GM19452 (cell line): ENCODE data around the gene IKZF2.

Experiments
- ATAC-seq: cut with Tn5 transposase; IDR thresholded peaks from one replicate; pipeline ENCODE4 v1.9.1; 2021; ENCODE audit not compliant: unreplicated experiment

Gene IKZF2

DNA sequence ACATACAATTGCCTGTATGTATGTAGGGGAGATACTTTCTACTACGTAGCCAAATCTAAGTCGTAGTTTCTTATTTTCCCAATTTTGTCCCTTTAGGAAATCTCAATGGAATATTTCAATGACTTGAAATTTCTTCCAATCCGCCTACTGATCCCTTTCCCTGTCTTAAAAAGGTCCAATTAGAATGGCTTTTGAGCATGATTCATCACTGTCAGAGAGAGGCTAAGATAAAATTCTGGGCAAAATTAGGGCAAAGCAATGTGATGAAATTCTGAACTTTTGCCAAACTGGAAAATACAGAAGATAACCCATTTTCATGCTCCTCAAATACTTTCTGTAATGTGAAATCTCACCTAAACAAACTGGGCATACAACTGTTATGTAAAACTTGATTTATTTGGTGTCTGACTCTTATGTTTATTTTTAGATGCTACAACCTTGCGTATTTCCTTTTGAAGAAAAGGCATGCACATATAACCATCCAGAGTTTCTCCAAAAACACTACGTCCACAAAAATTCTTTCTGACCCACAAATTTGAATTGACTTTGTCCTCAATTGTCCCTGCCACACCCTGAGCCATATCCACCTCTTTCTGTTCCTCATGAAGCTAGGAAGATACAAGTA, 147.1 kb downstream of the IKZF2 start:
- ATAC-seq: no peak

DNA sequence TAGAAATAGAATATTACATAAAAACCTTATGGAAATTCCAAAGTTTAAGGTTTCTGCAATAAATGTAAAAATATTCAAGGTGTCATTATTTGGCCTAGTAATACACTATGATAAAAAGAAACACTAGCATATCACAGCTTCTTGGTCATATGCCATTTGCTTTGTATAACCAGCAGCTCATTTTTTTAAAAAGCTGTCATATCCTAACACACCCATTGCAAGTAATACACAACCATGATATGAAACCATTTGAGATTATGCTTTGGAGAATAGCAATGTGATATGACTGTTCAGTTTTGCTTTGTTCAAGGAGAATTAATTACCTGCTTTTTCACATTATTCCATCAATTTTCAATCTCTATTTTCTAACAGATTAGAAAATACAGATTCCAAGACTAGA, 149.0 kb downstream of the IKZF2 start:
- ATAC-seq: no peak

DNA sequence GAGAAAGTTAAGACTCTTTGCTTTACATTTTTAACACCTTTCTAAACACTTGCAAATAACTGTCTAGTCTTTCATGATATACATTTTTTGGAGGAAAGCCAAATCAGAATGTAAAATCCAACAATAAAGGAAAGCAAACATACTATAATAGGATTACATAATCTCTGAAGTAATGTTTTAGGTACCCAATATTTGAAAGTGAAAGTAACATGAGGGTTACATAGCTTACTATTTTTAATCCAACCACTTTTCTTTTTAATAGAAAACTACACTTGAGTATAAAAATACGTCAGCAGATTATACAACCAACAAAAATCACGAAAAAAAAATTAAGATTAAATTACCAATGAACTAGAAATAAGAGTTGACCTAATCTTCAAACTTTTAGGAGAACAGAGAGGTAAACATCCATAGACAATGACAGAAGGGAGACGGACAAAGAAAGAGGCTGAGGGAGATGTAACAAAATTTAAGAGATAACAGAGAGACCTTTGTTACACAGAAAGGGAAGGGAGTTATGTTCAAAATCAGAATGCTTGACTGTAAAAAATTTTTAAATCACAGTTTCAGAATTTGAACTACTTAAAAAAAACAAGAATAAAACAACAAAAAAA, 150.0 kb downstream of the IKZF2 start:
- ATAC-seq: no peak

DNA sequence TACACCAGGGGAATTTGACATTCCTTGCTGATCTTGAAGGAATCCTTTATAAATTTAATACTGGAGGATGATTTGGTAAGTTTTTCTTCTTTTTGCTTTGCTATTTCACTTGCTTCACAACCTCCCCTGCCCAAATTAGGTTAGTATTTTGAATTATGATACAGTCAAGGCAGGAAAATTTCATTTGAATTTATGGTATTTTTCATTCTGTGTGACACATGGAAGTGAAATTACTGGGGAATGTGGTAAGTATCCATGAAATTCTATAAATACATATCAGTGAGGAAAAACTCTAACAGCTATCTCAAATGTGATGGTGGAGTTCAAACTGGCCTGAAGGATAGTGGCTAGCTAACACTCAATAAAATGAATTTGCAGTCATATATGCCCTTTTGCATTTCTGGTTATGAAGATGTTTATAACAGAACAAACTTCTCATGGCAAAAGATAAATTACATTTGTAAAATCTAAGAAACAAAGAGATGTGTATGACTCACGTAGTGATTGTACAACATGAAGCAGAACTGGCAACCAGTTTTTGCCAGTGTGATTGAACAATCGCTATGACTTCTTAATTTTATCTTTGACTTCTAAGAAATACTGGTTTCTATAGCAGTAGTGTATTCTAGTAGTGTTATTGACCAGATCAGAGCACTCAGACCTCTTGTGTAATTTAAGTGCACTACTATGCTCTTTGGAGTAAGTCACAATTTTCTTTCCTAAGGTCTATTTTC, 152.6 kb downstream of the IKZF2 start:
- ATAC-seq: no peak

DNA sequence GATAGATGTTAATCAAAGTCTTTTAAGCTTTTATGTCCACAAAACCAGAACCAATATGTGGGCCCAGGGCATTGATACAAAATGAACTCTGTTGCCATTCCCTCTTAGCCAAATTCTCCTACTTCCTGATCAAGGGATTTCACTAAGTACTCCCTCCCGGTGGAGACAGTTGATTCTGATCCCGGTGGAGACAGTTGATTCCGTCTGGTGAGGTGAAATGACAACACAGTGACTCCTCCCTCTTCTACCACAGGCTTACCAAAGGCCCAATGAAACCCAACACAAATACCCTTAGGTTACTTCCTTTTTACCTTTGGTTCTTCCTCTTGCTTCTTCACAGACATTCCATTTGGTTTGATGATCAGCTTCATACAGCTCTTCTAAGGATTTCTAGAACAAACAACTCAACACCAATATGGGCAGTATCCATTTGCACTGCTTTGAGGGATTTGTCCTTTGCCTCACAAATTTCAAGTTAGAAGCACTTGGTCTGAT, 153.8 kb downstream of the IKZF2 start:
- no peak for ATAC-seq

DNA sequence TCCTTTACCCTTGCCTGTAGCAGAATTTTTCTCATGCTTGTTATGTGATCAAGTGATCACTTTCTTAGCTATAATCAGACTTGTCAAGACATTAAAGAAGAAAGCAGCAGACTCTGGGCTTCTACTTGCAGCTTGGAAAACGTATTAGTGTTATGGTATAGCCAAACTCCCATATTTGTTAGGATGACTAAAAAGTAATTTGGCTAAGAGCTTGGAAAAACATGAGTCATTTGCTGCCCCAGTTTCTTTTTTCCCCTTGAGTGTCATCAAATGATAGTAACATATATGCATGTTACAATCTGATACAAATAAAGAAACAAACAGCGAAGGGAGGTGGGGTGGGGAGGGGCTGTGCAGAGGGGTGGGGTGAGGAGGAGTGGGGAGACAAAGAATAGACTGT, 155.5 kb downstream of the IKZF2 start:
- no peak for ATAC-seq

DNA sequence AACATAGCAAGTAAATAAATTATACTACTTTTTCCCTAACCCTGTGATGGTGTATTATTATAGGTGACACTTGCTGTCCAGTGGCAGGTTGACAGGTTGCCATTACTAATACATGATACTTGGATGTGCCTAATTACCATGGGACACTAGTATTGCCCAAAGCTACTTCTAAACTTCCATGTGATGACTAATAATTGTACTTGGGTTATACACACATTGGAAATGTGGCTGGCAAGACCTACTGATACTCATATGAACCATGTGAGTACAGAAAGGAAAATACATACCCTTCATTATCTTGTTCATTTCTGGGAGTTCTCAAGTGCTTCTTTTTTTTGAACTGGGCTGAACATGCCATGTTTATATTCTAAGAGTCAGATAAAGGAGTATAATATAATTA, 156.4 kb downstream of the IKZF2 start:
- no peak for ATAC-seq

DNA sequence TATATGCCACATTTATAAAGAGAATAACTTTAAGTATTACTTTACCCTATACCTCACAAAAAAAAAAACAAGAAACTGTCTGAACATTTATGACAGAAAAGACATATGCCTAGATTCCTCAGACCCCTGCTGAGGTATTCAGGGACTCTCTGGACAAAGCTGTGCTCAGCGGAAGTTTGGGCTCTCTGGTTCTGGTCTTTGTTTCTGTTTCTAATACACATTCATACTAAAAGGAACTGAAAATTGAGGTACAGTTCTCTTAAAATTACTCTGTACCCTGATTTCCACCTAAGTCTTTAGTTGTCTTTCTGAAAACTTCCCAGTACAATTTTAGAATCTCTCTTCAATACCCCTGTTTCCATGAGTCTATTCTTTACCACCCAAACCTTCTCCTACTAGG, 160.3 kb downstream of the IKZF2 start:
- peak; percentile 90 for ATAC-seq

DNA sequence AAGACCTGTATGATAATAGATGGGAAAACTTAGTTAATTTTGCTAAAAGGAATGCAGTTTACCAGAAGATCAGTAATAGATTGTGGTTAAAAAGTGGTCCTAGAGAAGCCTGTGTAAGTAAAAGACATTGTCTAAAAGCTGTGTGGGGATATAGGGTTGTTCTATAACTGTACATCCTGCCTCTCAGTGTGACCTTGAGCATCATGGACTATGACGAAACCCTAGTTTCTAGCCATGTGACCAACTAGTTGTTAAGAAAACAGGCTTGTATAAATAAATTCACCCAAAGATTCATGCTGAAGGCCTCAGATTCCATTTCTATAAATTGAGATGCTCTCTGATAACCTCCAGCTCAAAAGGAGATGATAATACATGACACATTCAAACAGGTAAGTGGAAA, 160.7 kb downstream of the IKZF2 start:
- ATAC-seq: peak; percentile 88

DNA sequence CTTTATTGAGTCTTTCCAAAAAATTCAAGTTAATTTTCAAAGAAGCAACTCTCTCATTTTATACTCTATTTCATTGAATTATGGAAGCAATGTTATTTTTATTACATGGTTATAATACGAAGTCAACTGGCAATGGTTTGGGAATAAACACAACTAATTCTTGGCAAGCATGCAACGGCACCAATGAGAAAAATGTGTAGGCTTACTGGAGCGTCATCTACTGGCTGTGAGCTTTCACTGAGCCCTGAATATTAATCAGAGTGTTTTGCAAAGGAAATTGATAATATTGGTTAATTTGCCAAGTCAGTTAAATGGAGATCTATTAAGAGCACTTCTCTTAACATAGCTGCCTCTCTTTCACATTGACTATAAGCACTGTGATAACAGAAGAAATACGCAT, 163.9 kb downstream of the IKZF2 start:
- ATAC-seq: no peak

DNA sequence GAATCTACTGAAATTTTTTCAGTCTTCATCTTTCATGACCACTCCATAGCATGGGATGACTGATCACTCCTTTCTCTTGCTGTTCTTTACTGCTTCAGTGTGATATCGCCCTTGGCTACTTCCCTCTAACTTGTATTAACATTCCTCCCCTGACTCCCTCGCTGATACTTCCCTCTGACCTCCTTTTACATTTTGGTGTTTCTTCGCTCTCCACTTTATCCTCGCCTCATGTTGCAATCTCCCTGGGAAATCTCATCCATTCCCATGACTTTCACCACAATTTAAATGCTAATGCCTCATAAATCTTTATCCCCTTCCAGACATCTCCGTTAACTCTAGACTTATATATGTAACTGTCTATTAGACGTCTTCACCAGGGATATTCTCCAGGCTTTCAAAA, 167.3 kb downstream of the IKZF2 start:
- ATAC-seq: no peak

DNA sequence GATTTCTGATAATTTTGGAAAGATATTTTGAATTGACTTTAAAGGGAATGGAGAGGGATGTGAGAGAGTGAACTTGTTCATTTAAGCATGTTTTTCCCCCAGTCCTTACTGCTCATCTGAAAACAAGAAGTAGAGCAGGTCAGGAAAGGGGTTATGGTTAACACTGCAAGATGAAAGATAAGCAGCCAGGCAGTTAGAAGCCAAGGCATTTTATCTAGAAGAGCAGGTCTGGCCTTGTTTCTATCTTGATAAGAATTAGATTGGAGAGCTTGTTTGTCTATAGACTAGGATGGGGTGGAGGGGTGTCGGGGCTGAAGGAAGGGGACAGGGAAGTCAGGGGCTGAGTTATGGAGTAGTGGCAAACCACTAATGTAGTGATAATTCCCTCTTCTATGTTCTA, 171.6 kb downstream of the IKZF2 start:
- no peak for ATAC-seq

DNA sequence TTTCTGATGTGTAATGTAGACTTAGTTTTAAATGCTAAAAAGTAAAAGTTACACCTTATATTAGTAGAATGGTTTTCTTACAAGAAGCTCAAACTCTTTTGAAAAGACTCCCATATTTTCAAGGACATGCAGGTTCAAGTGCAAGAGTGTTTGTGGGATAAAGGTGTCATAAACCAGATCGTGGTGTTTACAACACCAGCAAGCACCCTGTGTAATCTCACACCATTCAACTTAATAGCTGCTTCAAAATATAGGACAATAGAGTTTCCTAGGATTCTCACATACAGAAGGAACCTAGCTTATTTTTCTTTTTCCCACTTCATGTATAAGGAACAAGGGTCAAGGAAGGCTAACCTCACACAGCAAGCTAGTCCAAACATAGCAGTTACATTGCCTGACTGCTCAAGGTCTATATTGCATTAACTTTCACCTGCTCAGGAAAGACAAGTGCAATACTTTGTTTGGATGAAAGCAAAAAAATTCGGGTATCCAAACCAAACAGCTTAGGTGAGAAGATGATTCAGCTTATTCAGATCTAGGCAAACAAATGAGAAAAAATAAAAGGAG, 172.3 kb downstream of the IKZF2 start:
- no peak for ATAC-seq

DNA sequence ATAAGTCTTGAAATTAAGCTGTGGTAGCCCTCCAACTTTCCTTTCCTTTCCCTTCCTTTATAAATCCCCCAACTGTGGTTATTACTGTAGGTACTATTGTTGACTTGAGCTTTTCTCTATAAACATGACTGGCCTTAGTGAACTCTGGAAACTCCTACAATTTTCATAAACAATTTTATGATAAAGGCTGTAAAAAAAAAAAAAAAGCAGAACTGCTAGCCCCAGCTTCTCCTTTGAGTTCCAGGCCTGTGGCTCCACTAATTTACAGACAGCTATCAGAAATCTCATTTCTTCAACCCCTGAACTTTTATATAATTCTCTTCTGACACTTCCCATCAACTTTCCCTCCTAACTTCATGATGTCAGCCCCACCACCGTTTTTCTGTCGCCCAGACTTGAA, 174.3 kb downstream of the IKZF2 start:
- no peak for ATAC-seq

DNA sequence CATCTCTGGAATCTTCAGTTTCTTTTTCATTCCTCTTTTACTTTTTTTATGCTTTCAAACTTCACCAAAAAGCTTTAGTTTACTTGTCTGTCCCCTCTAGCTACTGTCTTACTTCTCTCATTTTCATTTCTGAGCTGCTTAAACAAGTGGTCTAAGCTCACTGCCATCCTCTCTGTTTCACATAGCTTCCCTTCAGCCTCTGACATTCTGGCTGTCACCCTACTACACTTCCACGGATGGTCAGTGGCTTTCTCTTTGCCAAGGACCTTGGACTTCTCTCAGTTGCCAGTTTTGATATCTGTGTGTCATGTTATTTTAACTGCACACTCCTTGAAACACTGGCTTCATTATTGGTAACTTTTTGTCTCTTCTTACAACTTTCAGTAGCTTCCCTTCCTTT, 176.1 kb downstream of the IKZF2 start:
- ATAC-seq: no peak

DNA sequence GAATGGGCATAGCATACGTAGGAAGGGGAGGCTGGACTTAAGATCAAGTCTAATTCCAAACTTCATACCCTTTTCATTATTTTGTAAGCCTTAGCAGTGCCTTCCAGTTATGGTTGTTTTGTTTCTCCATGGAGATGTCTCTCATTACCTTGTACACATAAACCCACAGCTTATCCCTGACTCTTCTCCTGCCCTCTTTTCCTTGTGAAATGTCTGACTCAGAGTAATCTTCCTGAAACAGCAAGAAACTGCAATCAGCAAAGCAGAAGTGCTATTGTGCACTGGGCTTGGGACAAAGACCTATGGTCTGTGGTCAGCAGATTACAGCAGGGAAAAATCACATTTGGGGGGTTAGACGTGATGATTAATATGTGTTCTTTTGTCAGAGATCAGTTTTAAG, 176.7 kb downstream of the IKZF2 start:
- ATAC-seq: no peak

DNA sequence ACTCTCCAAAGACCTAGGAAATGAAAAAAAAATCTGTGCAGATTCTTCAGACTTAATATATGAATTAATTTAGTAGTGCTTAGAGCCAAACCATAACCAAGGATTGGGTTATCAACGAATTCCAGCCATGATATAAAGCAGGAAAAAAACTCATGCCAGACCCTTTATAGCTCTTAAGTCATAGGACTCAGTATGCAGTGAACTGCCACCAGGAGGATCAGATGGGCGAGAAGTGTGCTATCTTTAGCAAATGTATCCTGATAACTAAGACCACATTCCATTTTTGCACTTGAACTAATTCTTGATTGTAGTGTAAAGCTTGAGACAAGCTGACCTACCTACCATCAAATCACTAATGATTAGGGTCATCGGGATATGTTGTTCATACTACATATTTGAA, 178.1 kb downstream of the IKZF2 start:
- ATAC-seq: no peak

DNA sequence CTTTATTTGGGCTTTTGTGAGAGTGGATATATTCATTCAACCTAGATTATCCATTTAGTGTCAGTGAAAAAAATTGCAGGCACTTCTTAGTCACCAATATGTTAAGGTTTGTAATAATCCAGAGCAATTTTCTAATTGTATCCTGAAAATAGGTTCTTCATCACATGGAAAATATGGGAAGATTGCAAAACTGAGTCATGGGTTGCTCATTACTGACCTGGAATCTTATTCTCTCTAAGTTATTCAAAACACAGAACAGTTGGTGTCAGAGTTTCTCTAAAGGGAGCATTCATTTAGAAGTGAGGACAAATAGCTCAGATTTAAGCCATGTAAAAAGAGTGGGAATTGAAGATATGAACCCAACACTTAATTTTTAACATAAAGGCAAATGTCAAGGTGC, 181.3 kb downstream of the IKZF2 start:
- ATAC-seq: no peak

DNA sequence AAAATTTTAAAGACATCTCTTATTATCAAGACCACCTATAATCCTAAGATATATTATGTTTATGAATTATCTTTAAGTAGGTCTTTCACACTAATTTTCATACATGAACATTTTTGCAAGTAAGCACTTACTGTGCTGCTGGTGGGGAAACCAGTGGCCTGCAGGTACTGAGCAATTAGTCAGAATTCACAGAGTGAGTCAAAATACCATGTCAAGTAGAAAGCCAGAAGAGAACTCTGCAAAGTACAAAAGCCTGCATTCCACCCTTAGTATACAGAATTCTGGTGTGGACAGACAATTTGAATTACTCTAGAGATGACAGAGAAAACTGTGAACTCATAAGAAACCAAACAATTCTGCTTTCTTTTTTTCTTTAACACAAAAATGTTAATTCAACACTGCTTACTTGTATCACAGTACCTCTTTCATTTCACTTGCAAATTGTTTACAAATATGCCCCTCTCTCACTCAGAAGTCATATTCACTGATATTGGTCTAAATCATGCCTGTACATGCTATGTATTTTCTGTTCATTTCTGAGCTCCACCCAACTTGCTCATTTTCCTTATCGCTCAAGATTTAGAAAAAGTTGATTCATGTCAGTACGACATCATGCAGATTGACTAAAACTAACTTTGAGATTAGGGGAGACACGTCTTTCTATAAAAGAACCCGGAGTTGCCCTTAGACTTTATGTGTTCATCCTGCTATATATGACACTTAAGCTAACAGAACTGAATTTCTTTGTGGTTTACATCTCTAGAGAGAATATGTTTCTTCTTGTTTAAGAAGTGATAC, 182.9 kb downstream of the IKZF2 start:
- ATAC-seq: peak; percentile 52

DNA sequence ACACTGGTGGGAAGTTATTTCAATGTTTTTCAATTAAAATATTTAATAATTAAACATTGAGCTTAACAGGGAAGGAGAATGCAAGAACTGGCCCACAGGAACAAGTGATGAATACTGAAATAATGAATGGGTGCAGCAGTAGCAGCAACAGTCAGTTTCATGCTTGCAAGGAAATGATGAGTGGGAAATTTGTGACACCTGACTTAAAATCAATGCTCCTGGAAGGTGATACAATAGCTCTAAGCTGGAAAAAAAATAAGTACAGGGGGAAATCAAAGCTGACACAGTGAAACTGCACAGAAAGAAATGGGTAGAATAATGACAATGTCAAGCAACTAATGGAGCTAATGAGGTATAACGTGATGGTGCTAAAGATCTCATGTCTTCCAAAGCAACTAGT, 184.5 kb downstream of the IKZF2 start:
- no peak for ATAC-seq

DNA sequence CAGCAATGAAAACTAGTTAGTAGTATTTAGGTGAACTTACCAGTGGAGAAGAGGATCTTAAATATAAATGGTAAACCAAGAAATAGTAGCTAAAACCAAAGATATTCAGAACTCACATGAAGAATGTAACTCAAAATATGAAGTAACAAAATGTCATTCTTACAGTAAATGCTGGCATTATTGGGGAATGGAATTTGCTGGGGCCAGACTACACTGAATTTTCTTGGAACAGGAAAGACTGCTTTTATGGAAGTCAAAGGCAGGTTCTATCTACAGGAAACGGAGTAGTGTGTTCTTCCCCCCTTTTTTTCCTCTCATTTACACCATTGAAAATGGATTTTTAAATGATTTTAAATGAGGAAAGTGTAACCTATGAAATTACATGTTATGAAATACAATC, 188.7 kb downstream of the IKZF2 start:
- ATAC-seq: no peak
